ENCODE data around the gene CETP.

The CETP gene

GRCh38 chr16:57031156-57031555 lies 69.4 kb downstream of the CETP start:
- no peaks in the 10 kb centered on the region for H3K36me3 ChIP-seq (ENCODE audit: low read depth)
- no peaks in the 10 kb centered on the region for H3K27me3 ChIP-seq (ENCODE audit: insufficient read depth, poor library complexity, severe bottlenecking)
- H3K4me3 ChIP-seq (ENCODE audit: severe bottlenecking) = no peak overlapping the region
- H3K9me3 ChIP-seq (ENCODE audit: severe bottlenecking) = no peaks in the 10 kb centered on the region
- DNase-seq (ENCODE audit: low spot score) (no peak), ATAC-seq (ENCODE audit: low read depth) (no peak)
- no peak overlapping the region for H3K27ac ChIP-seq (ENCODE audit: poor library complexity, severe bottlenecking)
- no peak for TF ChIP-seq CTCF (IDR thresholded peaks at IDR 0.05; ENCODE audit: poor library complexity, severe bottlenecking)
- peaks cover 9% of the 10 kb centered on the region for H3K4me1 ChIP-seq (ENCODE audit: insufficient read depth, poor library complexity, severe bottlenecking)

GRCh38 chr16:57032346-57032745 lies 70.6 kb downstream of the CETP start:
- H3K27me3 ChIP-seq (ENCODE audit: insufficient read depth, poor library complexity, severe bottlenecking) = no peaks in the 10 kb centered on the region
- DNase-seq (ENCODE audit: low spot score) (no peak), ATAC-seq (ENCODE audit: low read depth) (no peak)
- no peak overlapping the region for H3K4me3 ChIP-seq (ENCODE audit: severe bottlenecking)
- peaks cover 9% of the 10 kb centered on the region for H3K4me1 ChIP-seq (ENCODE audit: insufficient read depth, poor library complexity, severe bottlenecking)
- TF ChIP-seq CTCF (IDR thresholded peaks at IDR 0.05; ENCODE audit: poor library complexity, severe bottlenecking) = no peak
- H3K36me3 ChIP-seq (ENCODE audit: low read depth) = no peaks in the 10 kb centered on the region
- no peaks in the 10 kb centered on the region for H3K9me3 ChIP-seq (ENCODE audit: severe bottlenecking)
- H3K27ac ChIP-seq (ENCODE audit: poor library complexity, severe bottlenecking) = no peak overlapping the region

- no peak for TF ChIP-seq CTCF (IDR thresholded peaks at IDR 0.05; ENCODE audit: poor library complexity, severe bottlenecking)
- no peak for DNase-seq (ENCODE audit: low spot score)
- ATAC-seq (ENCODE audit: low read depth) = no peak
- Histone ChIP-seq H3K4me3 (ENCODE audit: severe bottlenecking) (no peak overlapping the region), H3K9me3 (ENCODE audit: severe bottlenecking) (no peaks in the 10 kb centered on the region), H3K27me3 (ENCODE audit: insufficient read depth, poor library complexity, severe bottlenecking) (no peaks in the 10 kb centered on the region), H3K27ac (ENCODE audit: poor library complexity, severe bottlenecking) (no peak overlapping the region), H3K36me3 (ENCODE audit: low read depth) (no peaks in the 10 kb centered on the region), H3K4me1 (ENCODE audit: insufficient read depth, poor library complexity, severe bottlenecking) (peaks cover 9% of the 10 kb centered on the region)
These were observed 71.2 kb downstream of the CETP start for GRCh38 chr16:57032931-57033330.

Measured in RWPE2 (cell line).